Measurements from ENCODE around the gene STAG1.

Gene STAG1

GRCh38 chr3:136577791-136578190, 174.4 kb downstream of the STAG1 start:
- no peak overlapping the region for H3K4me3 ChIP-seq (ENCODE audit: low read depth, low read length)
- H3K9me3 ChIP-seq (ENCODE audit: control insufficient read depth, insufficient read depth, low read depth, low read length), result no peaks in the 10 kb centered on the region
- H3K4me1 ChIP-seq (ENCODE audit: control insufficient read depth, insufficient read depth, low read length), result no peaks in the 10 kb centered on the region
- ChIA-PET POLR2A (no interaction called here), CTCF (interaction anchor here (0.6 kb wide), 1 partner anchor 116 kb away, joined by 4 read pairs; no protein-coding TSS in a partner anchor)
- H3K36me3 ChIP-seq (ENCODE audit: control insufficient read depth in 2 of 2, insufficient read depth in 1 of 2, low read length in 2 of 2), result no peaks in the 10 kb centered on the region
- no peak overlapping the region for H3K27ac ChIP-seq (ENCODE audit: extremely low read depth, low read depth, low read length)
- TF ChIP-seq, protein P1, sequence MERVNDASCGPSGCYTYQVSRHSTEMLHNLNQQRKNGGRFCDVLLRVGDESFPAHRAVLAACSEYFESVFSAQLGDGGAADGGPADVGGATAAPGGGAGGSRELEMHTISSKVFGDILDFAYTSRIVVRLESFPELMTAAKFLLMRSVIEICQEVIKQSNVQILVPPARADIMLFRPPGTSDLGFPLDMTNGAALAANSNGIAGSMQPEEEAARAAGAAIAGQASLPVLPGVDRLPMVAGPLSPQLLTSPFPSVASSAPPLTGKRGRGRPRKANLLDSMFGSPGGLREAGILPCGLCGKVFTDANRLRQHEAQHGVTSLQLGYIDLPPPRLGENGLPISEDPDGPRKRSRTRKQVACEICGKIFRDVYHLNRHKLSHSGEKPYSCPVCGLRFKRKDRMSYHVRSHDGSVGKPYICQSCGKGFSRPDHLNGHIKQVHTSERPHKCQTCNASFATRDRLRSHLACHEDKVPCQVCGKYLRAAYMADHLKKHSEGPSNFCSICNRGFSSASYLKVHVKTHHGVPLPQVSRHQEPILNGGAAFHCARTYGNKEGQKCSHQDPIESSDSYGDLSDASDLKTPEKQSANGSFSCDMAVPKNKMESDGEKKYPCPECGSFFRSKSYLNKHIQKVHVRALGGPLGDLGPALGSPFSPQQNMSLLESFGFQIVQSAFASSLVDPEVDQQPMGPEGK (tag by site-specific recombination; IDR thresholded peaks at IDR 0.05), result no peak
- TF ChIP-seq, protein P2, sequence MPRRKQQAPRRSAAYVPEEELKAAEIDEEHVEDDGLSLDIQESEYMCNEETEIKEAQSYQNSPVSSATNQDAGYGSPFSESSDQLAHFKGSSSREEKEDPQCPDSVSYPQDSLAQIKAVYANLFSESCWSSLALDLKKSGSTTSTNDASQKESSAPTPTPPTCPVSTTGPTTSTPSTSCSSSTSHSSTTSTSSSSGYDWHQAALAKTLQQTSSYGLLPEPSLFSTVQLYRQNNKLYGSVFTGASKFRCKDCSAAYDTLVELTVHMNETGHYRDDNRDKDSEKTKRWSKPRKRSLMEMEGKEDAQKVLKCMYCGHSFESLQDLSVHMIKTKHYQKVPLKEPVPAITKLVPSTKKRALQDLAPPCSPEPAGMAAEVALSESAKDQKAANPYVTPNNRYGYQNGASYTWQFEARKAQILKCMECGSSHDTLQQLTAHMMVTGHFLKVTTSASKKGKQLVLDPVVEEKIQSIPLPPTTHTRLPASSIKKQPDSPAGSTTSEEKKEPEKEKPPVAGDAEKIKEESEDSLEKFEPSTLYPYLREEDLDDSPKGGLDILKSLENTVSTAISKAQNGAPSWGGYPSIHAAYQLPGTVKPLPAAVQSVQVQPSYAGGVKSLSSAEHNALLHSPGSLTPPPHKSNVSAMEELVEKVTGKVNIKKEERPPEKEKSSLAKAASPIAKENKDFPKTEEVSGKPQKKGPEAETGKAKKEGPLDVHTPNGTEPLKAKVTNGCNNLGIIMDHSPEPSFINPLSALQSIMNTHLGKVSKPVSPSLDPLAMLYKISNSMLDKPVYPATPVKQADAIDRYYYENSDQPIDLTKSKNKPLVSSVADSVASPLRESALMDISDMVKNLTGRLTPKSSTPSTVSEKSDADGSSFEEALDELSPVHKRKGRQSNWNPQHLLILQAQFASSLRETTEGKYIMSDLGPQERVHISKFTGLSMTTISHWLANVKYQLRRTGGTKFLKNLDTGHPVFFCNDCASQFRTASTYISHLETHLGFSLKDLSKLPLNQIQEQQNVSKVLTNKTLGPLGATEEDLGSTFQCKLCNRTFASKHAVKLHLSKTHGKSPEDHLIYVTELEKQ (tag by site-specific recombination; IDR thresholded peaks at IDR 0.05; ENCODE audit: borderline replicate concordance), result no peak
- TF ChIP-seq ZNF791 (tag by site-specific recombination; IDR thresholded peaks at IDR 0.05), result no peak
- no peak for TF ChIP-seq ZNF23 (tag by site-specific recombination; IDR thresholded peaks at IDR 0.05; ENCODE audit: borderline replicate concordance)
- no peak for TF ChIP-seq ZNF571 (tag by site-specific recombination; IDR thresholded peaks at IDR 0.05)
- TF ChIP-seq ELK4 (IDR thresholded peaks at IDR 0.05; ENCODE audit: borderline replicate concordance, low read depth, low read length), result no peak
- no peak for TF ChIP-seq ZNF561 (tag by site-specific recombination; IDR thresholded peaks at IDR 0.05; ENCODE audit: borderline replicate concordance)
- TF ChIP-seq, protein P3, sequence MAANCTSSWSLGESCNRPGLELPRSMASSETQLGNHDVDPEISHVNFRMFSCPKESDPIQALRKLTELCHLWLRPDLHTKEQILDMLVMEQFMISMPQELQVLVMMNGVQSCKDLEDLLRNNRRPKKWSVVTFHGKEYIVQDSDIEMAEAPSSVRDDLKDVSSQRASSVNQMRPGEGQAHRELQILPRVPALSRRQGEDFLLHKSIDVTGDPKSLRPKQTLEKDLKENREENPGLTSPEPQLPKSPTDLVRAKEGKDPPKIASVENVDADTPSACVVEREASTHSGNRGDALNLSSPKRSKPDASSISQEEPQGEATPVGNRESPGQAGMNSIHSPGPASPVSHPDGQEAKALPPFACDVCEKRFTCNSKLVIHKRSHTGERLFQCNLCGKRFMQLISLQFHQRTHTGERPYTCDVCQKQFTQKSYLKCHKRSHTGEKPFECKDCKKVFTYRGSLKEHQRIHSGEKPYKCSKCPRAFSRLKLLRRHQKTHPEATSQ (tag by site-specific recombination; IDR thresholded peaks at IDR 0.05), result no peak
- TF ChIP-seq ZNF132 (tag by site-specific recombination; IDR thresholded peaks at IDR 0.05; ENCODE audit: borderline replicate concordance), result no peak
- TF ChIP-seq ZNF521 (tag by site-specific recombination; IDR thresholded peaks at IDR 0.05), result no peak
- no peak for TF ChIP-seq ZNF18 (tag by site-specific recombination; IDR thresholded peaks at IDR 0.05)
- TF ChIP-seq FEZF1 (tag by site-specific recombination; IDR thresholded peaks at IDR 0.05), result no peak
- TF ChIP-seq ZBTB44 (tag by site-specific recombination; IDR thresholded peaks at IDR 0.05), result no peak
- TF ChIP-seq ZBTB48 (tag by site-specific recombination; IDR thresholded peaks at IDR 0.05), result no peak
- TF ChIP-seq HOXD13 (CRISPR knock-in tag; IDR thresholded peaks at IDR 0.05; ENCODE audit: borderline replicate concordance), result no peak
- no peak for TF ChIP-seq ZBTB6 (tag by site-specific recombination; IDR thresholded peaks at IDR 0.05)
